Lower lobe of right lung (tissue), 2 donors: ENCODE data around the gene UNC5C. TPM values are rescaled to one million over a fixed set of nuclear protein-coding genes. Genes with fewer than 3 reads are reported as not detected.

ENCODE experiments used
- ATAC-seq, 2 donors: fragments of 200-7000 bp; cut with Tn5 transposase; one replicate each; pipeline ENCODE4 v1.9.1; 2020 to 2022; ENCODE audit warnings: mild to moderate bottlenecking in 2 of 2, moderate library complexity in 2 of 2
- DNase-seq: peaks from one replicate; pipeline ENCODE4 v3.0.0-alpha.2; 2020
- H3K27ac ChIP-seq: fragments of 200-600 bp; one replicate; pipeline ENCODE4 v1.8.0; 2022
- H3K27me3 ChIP-seq: fragments of 200-600 bp; one replicate; pipeline ENCODE4 v1.8.0; 2022; ENCODE audit warnings: low read depth
- H3K36me3 ChIP-seq: fragments of 200-600 bp; one replicate; pipeline ENCODE4 v1.8.0; 2022; ENCODE audit warnings: mild to moderate bottlenecking
- H3K4me1 ChIP-seq: fragments of 200-600 bp; one replicate; pipeline ENCODE4 v1.8.0; 2022
- H3K4me3 ChIP-seq: fragments of 200-600 bp; one replicate; pipeline ENCODE4 v1.8.0; 2022; ENCODE audit warnings: mild to moderate bottlenecking
- H3K9me3 ChIP-seq: fragments of 200-600 bp; one replicate; pipeline ENCODE4 v1.8.0; 2022
- intact Hi-C: fragments of 100-400 bp; cut with DNase I; formaldehyde crosslinking; loops from one replicate; pipeline ENCODE4 v1.11.0; 2022
- total RNA-seq: library from RNA; stranded (reverse); fragmentation: NEBNext Ultra II Directional; extraction: Animal tissue kit (Norgen Biotek cat#: 25700); gene quantifications from one replicate; pipeline ENCODE4 v1.2.1, GENCODE V29; 2021
- TF ChIP-seq, protein P1 (sequence below): fragments of 200-600 bp; IDR thresholded peaks from one replicate; pipeline ENCODE4 v1.8.0; 2022; ENCODE audit warnings: antibody characterized with exemption, mild to moderate bottlenecking
- donor health status: DM: no; HTN: yes; CAD: no; lungs with severe emphysema.

Gene UNC5C
- total RNA-seq, 1 donor from 2014 or later, result 5.1 TPM

DNA sequence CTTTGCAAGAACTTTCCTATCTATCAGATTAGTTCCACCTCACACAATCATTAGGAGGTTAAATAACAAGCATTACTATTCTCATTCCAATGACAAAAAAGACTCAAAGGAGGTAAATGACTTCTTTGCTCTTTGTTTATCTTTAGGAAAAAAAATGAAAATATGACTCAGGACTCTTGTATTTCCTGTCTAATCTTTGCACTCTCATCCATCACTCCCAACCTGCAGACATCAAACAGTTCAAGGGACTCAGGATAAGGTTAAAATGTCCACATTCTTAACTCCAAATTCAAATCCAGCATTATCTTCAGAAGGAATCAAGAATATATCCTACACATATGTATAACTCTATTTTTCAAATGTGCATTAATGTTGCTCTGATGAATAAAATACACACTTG is 139.6 kb downstream of the UNC5C start:
- intact Hi-C loops, result no loop called here
- Histone ChIP-seq H3K4me3 (no peak overlapping the region), H3K27me3 (no peaks in the 10 kb centered on the region), H3K36me3 (no peaks in the 10 kb centered on the region), H3K9me3 (no peaks in the 10 kb centered on the region), H3K4me1 (no peaks in the 10 kb centered on the region), H3K27ac (no peak overlapping the region)
- no peak for ATAC-seq
- no peak for DNase-seq
- TF ChIP-seq, protein P1, sequence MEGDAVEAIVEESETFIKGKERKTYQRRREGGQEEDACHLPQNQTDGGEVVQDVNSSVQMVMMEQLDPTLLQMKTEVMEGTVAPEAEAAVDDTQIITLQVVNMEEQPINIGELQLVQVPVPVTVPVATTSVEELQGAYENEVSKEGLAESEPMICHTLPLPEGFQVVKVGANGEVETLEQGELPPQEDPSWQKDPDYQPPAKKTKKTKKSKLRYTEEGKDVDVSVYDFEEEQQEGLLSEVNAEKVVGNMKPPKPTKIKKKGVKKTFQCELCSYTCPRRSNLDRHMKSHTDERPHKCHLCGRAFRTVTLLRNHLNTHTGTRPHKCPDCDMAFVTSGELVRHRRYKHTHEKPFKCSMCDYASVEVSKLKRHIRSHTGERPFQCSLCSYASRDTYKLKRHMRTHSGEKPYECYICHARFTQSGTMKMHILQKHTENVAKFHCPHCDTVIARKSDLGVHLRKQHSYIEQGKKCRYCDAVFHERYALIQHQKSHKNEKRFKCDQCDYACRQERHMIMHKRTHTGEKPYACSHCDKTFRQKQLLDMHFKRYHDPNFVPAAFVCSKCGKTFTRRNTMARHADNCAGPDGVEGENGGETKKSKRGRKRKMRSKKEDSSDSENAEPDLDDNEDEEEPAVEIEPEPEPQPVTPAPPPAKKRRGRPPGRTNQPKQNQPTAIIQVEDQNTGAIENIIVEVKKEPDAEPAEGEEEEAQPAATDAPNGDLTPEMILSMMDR, result no peak

DNA sequence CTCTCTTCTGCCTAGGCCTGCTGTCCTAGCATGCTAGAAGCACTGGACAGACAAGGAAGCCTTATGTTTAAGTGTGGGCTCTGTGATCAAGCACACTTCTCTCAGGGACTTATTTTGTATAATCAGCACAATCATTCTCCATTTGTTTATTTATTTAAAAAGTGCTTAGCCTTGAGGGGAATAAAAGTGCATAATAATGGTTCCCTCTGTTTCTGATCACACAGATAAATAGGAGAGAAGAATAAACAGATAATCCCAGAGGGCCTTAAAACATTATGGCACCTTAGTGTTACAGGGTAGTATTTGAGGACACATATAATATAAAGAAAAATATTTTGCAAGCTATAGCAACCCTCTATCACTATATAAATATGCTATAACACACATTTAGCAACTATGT is 146.5 kb downstream of the UNC5C start:
- H3K27ac ChIP-seq, result no peak overlapping the region
- no peaks in the 10 kb centered on the region for H3K4me1 ChIP-seq
- no peaks in the 10 kb centered on the region for H3K9me3 ChIP-seq
- intact Hi-C loops, result no loop called here
- DNase-seq (no peak), ATAC-seq (no peak)
- H3K36me3 ChIP-seq, result no peaks in the 10 kb centered on the region
- TF ChIP-seq, protein P1, result no peak
- no peak overlapping the region for H3K4me3 ChIP-seq
- no peaks in the 10 kb centered on the region for H3K27me3 ChIP-seq

DNA sequence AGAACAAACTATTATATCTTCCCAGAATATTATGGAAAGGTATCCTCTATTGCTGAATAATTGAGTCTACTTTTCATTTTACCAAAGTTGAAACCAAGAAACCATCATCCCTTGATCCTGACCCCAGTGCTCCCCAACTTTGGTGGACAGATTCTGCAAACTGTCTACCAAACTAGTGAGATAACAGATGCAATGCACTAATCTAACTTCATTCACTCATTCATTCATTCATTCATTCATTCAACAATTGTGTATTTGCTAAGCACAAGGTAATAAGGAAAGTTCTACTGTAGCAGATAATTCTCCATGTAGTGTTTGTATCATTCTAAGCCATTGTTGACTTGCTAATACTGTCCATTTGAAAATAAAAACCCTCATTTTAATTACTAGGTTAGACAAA is 150.6 kb downstream of the UNC5C start:
- TF ChIP-seq, protein P1, result no peak
- Histone ChIP-seq H3K27ac (no peak overlapping the region), H3K4me1 (no peaks in the 10 kb centered on the region), H3K4me3 (no peak overlapping the region), H3K27me3 (no peaks in the 10 kb centered on the region), H3K9me3 (no peaks in the 10 kb centered on the region), H3K36me3 (no peaks in the 10 kb centered on the region)
- no peak for ATAC-seq
- DNase-seq, result no peak
- intact Hi-C loops, result no loop called here

DNA sequence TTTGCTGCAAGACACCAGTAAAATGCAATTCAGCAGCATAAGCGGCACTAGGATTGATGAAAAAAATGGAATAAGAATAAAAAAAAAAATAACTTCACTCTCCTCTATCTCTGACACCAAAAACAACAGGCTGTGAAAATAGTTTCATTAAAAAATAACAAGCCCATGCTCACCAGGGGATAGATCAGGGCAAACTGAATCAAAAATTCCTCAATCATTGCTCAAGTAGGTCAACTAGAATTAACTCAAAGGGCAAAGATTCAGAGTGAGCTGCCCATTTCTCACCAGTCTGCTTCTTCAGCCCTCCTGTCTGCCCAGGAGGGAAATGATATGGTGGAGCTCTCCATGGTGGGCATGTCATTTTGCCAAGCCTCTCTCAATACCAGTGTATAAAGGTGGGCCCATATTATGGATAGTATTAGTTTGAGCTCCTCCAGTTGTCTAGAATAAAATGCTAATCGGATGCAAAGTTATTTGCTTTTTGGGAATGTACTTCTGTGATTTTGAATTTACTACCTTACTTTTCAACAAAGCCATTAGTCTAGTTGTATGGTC is 153.9 kb downstream of the UNC5C start:
- Histone ChIP-seq H3K36me3 (no peaks in the 10 kb centered on the region), H3K27ac (no peak overlapping the region), H3K27me3 (no peaks in the 10 kb centered on the region), H3K9me3 (no peaks in the 10 kb centered on the region), H3K4me1 (no peaks in the 10 kb centered on the region), H3K4me3 (no peak overlapping the region)
- intact Hi-C loops, result no loop called here
- DNase-seq (no peak), ATAC-seq (no peak)
- TF ChIP-seq, protein P1, result no peak

DNA sequence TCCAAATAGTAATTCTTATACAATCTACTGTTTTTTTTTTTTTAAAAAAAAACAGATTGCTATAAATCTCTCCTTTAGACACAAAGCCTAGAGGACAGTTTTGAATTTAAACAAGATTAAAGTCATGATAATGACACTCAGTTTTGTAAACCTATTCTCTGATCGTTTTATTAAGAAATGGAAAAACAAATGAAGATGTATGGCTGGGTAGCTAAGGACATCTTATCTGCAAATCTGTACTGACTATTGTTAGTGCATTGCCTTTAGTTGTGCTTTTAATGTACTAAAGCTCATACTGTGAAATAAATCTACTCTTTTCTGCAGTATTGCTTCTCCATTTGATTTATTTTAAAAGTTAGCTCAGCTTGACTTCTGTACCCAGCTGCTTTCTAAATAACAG is 155.0 kb downstream of the UNC5C start:
- Histone ChIP-seq H3K36me3 (no peaks in the 10 kb centered on the region), H3K9me3 (no peaks in the 10 kb centered on the region), H3K4me3 (no peak overlapping the region), H3K27me3 (no peaks in the 10 kb centered on the region), H3K4me1 (no peaks in the 10 kb centered on the region), H3K27ac (no peak overlapping the region)
- intact Hi-C loops, result no loop called here
- ATAC-seq, result no peak
- TF ChIP-seq, protein P1, result no peak
- no peak for DNase-seq

DNA sequence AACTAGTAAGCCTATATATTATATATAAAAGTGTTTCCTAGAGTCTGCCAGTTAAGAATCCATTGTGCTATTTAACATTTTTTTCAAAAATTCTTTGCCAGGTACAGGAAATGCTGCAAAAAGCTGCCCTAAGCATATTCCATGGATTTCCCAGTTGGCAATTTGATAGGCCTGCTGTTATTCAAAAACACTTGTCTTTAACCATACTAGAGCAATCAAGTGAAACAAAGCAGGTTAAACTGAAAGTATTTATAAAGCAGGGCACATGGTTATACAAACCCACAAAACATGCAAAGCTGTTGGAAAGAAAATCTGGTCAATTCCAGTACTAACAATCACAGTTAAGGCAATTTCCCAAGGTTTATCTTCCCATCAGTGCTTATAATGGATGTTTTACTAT is 159.9 kb downstream of the UNC5C start:
- H3K9me3 ChIP-seq, result no peaks in the 10 kb centered on the region
- H3K4me1 ChIP-seq, result no peaks in the 10 kb centered on the region
- TF ChIP-seq, protein P1, result no peak
- no peaks in the 10 kb centered on the region for H3K27me3 ChIP-seq
- no peak for DNase-seq
- H3K4me3 ChIP-seq, result no peak overlapping the region
- intact Hi-C loops, result no loop called here
- no peak for ATAC-seq
- H3K27ac ChIP-seq, result no peak overlapping the region
- no peaks in the 10 kb centered on the region for H3K36me3 ChIP-seq
